RWPE1 (cell line): ENCODE data around the gene IFT57.

Source experiments
- CTCF ChIA-PET: fragments of 350-600 bp; sonication (Branson Sonifier 250); formaldehyde crosslinking; extraction: SDS; loops from one replicate; lab custom pipeline; 2021; lab: Yijun Ruan, JAX
- POLR2A ChIA-PET: fragments of 400-600 bp; formaldehyde crosslinking; extraction: SDS; loops from one replicate; lab custom pipeline; 2020; ENCODE audit warnings: antibody characterized with exemption; ENCODE audit not compliant: low non-redundant PET; lab: Yijun Ruan, JAX
- DNase-seq: peaks from one replicate; pipeline ENCODE4 v3.0.0; 2012; ENCODE audit warnings: low spot score
- H3K27ac ChIP-seq: fragments of 450-650 bp; 2 replicates; pipeline ENCODE4 v1.5.1; 2017
- TF ChIP-seq, protein P1 (sequence below): fragments of 450-650 bp; conservative IDR thresholded peaks from 2 replicates; pipeline ENCODE4 v1.5.1; 2017; ENCODE audit warnings: low read depth, mild to moderate bottlenecking

Gene IFT57

DNA sequence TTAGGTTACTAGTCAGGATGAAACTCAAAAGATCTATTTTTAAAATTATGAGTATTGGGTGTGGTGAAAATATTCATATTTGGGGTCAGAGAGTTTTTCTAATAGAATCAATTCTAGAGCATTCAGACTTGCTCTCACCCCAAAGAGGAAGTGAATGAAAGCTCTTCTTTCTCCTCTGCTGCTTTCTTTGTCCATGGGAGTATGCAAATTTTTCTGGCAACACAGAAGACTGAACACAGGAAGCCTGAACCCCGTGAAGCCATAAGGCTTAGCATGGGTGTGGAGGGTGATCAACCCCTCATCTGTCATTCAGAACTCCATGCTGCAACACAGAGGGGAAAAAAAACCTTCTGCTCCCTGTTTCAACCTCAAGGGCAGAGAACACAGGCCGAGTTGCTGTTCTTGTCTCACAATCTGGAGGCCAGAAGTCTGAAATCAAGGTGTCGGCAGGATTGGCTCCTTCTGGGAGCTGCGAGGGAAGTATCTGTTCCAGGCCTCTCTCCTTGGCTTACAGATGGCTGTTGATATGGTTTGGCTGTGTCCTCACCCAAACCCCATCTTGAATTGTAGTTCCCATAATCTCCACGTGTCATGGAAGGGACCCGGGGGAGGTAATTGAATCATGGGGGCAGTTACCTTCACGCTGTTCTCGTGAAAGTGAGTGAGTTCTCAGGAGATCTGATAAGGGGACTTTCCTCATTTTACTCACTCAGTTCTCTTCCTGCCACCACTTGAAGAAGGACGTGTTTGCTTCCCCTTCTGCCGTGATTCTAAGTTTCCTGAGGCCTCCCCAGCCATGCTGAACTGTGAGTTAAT is 97.7 kb downstream of the IFT57 start:
- TF ChIP-seq, protein P1, sequence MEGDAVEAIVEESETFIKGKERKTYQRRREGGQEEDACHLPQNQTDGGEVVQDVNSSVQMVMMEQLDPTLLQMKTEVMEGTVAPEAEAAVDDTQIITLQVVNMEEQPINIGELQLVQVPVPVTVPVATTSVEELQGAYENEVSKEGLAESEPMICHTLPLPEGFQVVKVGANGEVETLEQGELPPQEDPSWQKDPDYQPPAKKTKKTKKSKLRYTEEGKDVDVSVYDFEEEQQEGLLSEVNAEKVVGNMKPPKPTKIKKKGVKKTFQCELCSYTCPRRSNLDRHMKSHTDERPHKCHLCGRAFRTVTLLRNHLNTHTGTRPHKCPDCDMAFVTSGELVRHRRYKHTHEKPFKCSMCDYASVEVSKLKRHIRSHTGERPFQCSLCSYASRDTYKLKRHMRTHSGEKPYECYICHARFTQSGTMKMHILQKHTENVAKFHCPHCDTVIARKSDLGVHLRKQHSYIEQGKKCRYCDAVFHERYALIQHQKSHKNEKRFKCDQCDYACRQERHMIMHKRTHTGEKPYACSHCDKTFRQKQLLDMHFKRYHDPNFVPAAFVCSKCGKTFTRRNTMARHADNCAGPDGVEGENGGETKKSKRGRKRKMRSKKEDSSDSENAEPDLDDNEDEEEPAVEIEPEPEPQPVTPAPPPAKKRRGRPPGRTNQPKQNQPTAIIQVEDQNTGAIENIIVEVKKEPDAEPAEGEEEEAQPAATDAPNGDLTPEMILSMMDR, result no peak
- H3K27ac ChIP-seq, result no peak overlapping the region
- CTCF ChIA-PET, result no interaction called here
- DNase-seq, result no peak
- POLR2A ChIA-PET, result no interaction called here

- TF ChIP-seq, protein P1, result no peak
- H3K27ac ChIP-seq, result no peak overlapping the region
- DNase-seq, result no peak
- ChIA-PET POLR2A (no interaction called here), CTCF (no interaction called here)
Measured at GRCh38 chr3:108123326-108123725, 98.9 kb downstream of the IFT57 start.

DNA sequence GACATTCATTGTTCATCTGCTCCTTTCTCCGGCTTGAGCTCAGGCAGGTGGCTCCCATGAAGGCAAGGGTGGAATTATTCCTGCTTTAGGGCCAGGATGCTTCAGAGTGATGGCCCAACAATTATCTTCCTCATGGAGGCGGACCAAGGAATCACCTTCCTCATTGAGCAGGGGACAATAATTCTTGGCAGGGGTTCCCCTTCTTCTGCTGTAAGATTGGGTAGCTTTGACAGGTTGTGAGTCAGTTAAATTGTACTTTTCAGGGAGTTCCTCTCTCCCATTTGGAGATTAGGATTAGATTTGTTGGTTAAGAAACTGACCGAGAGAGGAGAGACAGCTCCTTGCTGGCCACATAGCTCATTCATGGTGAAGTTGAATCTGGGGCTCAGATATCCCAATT is 99.9 kb downstream of the IFT57 start:
- CTCF ChIA-PET, result interaction anchor here (0.6 to 0.7 kb wide), 3 partner anchors 62 to 142 kb away, joined by 3 to 5 read pairs (median 3); no protein-coding TSS in a partner anchor

GRCh38 chr3:108119398-108120104 is 102.7 kb downstream of the IFT57 start:
- no peak overlapping the region for H3K27ac ChIP-seq
- ChIA-PET CTCF (interaction anchor here (0.5 kb wide), 1 partner anchor 9 kb away, joined by 3 read pairs; no protein-coding TSS in a partner anchor), POLR2A (no interaction called here)
- no peak for DNase-seq
- TF ChIP-seq, protein P1, result no peak

More for the DNA sequence above, 99.9 kb downstream of the IFT57 start:
- H3K27ac ChIP-seq, result no peak overlapping the region
- POLR2A ChIA-PET, result no interaction called here
- no peak for DNase-seq
- TF ChIP-seq, protein P1, result no peak

DNA sequence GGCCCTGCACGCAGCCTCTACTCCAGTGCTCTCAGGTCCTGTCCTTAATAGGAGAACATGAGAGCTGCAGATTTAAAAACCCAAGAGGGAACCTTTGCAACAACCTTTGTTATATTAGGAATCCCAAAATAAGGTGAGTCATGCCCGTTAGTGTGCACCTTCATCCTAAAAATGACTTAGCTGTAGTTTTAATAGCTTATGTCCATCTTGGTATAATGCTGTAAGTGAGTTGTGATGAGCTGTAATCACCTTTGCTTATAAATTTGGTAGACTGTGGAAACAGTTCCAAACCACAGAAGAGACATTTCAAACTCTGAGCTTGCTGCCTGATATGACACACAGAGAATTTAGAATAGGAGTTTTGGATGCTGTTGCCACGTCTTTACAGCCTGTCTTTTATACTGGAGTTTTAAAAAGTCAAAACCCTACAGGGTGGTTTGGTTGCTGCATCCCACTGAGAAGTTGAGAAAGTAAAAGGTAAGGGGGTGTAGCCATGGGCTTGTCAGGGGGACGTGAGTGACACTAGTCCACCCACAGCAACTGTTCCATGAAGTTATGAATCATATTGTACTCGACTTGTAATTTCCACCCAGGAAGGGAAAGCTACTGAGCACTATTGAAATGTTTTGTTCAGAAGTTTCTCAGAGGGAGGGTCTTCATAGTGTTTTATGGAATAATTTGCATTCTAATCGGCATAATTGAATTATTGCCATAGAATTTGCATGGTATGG is 104.0 kb downstream of the IFT57 start:
- no peak for DNase-seq
- H3K27ac ChIP-seq, result no peak overlapping the region
- TF ChIP-seq, protein P1, result no peak
- POLR2A ChIA-PET, result no interaction called here
- CTCF ChIA-PET, result no interaction called here

- ChIA-PET POLR2A (no interaction called here), CTCF (no interaction called here)
- TF ChIP-seq, protein P1, result no peak
- no peak for DNase-seq
- H3K27ac ChIP-seq, result no peak overlapping the region
Measured at GRCh38 chr3:108117241-108117775, 104.9 kb downstream of the IFT57 start.
